HFF-Myc (cell line): ENCODE results near the gene ADARB2.

ENCODE experiments used
- DNase-seq: peaks from one replicate; pipeline ENCODE4 v3.0.0-alpha.2; 2011; ENCODE audit warnings: low read depth; ENCODE audit errors: extremely low read depth
- H3K4me3 ChIP-seq: replicated peaks from 2 replicates; pipeline ENCODE4 v1.5.1; 2011; ENCODE audit warnings: low read depth, mild to moderate bottlenecking, control low read depth, low read length
- TF ChIP-seq, protein P1 (sequence below): IDR thresholded peaks from 2 replicates; pipeline ENCODE4 v1.5.1; 2012; ENCODE audit warnings: mild to moderate bottlenecking, low read depth, low read length, control low read depth; ENCODE audit errors: missing control alignments

The ADARB2 gene

DNA sequence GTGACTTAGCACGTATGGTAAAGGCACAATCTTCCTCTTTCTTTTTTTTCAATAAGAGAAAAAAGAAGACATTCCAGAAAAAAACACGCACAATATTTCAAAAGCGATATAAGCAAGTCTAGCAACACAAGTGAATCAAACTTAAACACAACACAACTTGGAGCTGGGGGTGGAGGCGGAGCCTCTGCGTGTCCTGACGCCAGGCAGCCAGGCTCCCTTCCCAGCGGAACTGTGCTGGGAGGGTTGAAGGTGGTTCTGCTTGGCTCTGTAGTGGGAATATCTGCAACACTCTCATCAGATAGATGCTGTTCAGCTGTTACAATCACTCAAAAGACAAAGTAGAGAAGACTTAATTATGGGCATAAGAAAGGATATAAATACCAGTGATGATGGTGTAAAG is 469.8 kb downstream of the ADARB2 start:
- DNase-seq, result no peak
- TF ChIP-seq, protein P1, sequence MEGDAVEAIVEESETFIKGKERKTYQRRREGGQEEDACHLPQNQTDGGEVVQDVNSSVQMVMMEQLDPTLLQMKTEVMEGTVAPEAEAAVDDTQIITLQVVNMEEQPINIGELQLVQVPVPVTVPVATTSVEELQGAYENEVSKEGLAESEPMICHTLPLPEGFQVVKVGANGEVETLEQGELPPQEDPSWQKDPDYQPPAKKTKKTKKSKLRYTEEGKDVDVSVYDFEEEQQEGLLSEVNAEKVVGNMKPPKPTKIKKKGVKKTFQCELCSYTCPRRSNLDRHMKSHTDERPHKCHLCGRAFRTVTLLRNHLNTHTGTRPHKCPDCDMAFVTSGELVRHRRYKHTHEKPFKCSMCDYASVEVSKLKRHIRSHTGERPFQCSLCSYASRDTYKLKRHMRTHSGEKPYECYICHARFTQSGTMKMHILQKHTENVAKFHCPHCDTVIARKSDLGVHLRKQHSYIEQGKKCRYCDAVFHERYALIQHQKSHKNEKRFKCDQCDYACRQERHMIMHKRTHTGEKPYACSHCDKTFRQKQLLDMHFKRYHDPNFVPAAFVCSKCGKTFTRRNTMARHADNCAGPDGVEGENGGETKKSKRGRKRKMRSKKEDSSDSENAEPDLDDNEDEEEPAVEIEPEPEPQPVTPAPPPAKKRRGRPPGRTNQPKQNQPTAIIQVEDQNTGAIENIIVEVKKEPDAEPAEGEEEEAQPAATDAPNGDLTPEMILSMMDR, result no peak
- no peak overlapping the region for H3K4me3 ChIP-seq

DNA sequence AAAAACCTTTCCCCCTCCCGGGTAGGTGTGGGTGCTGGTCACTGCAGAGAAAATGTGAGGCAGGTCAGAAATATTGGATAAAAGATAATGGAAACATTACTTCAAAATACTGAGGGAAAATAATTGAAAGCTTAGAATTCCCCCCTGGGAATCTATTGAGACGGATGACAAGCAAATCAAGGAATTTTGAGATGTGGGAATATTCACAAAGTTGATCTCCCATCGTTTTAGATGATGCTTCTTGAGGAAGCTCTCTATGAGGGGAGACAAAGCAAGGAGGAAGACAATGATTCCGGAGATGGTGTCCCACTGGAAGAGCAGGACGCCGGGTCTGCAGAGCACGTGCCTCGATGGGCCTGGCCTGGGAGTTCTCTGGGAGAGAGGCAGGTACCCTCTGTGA is 470.2 kb downstream of the ADARB2 start:
- TF ChIP-seq, protein P1, result no peak
- H3K4me3 ChIP-seq, result no peak overlapping the region
- no peak for DNase-seq

GRCh38 chr10:1266033-1266802 is 471.1 kb downstream of the ADARB2 start:
- TF ChIP-seq, protein P1, result no peak
- H3K4me3 ChIP-seq, result no peak overlapping the region
- DNase-seq, result no peak

DNA sequence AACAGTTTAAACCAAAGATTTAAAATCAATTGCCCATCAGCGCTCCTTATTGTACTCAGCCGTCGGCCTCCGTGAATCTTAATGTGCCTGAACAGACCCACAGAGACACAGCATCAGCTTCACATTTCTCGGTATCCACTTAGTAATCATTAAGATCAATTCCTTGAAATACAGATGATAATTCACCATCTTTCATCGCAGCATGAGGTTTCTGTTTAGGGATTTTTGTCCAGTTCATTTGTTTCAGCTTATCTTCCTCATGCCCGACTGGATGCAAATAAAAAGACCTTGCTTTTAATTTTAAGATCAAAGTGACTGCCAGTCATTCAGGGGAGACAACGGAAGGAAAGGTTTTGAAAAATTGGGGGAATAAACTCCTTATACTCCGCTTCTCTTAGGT is 473.3 kb downstream of the ADARB2 start:
- DNase-seq, result no peak
- no peak overlapping the region for H3K4me3 ChIP-seq
- TF ChIP-seq, protein P1, result no peak

- TF ChIP-seq, protein P1, result no peak
- H3K4me3 ChIP-seq, result no peak overlapping the region
- DNase-seq, result no peak
Measured at GRCh38 chr10:1257274-1257673, 480.1 kb downstream of the ADARB2 start.

DNA sequence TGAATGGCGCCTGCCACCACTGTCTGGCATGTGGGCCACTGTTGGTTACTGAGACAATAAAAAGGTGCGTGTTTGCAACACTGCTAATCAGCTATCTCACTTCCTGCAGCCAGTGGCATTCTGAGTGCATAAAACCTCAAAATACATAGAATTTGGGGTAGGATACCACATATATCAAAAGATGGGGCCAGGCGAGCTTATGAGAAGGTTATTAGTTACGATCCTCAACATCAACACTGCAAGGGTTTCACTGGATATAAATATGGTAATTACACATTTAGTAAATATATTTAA is 480.9 kb downstream of the ADARB2 start:
- TF ChIP-seq, protein P1, result no peak
- DNase-seq, result no peak
- H3K4me3 ChIP-seq, result no peak overlapping the region
